ENCODE results near the gene ARHGAP15. TPM values are rescaled to one million over a fixed set of nuclear protein-coding genes. Genes with fewer than 3 reads are reported as not detected.

ARHGAP15 gene
- total and polyA plus RNA-seq, 2 experiments from 2014 or later = 0.26 TPM; not detected in 1

- TF ChIP-seq, protein P1, sequence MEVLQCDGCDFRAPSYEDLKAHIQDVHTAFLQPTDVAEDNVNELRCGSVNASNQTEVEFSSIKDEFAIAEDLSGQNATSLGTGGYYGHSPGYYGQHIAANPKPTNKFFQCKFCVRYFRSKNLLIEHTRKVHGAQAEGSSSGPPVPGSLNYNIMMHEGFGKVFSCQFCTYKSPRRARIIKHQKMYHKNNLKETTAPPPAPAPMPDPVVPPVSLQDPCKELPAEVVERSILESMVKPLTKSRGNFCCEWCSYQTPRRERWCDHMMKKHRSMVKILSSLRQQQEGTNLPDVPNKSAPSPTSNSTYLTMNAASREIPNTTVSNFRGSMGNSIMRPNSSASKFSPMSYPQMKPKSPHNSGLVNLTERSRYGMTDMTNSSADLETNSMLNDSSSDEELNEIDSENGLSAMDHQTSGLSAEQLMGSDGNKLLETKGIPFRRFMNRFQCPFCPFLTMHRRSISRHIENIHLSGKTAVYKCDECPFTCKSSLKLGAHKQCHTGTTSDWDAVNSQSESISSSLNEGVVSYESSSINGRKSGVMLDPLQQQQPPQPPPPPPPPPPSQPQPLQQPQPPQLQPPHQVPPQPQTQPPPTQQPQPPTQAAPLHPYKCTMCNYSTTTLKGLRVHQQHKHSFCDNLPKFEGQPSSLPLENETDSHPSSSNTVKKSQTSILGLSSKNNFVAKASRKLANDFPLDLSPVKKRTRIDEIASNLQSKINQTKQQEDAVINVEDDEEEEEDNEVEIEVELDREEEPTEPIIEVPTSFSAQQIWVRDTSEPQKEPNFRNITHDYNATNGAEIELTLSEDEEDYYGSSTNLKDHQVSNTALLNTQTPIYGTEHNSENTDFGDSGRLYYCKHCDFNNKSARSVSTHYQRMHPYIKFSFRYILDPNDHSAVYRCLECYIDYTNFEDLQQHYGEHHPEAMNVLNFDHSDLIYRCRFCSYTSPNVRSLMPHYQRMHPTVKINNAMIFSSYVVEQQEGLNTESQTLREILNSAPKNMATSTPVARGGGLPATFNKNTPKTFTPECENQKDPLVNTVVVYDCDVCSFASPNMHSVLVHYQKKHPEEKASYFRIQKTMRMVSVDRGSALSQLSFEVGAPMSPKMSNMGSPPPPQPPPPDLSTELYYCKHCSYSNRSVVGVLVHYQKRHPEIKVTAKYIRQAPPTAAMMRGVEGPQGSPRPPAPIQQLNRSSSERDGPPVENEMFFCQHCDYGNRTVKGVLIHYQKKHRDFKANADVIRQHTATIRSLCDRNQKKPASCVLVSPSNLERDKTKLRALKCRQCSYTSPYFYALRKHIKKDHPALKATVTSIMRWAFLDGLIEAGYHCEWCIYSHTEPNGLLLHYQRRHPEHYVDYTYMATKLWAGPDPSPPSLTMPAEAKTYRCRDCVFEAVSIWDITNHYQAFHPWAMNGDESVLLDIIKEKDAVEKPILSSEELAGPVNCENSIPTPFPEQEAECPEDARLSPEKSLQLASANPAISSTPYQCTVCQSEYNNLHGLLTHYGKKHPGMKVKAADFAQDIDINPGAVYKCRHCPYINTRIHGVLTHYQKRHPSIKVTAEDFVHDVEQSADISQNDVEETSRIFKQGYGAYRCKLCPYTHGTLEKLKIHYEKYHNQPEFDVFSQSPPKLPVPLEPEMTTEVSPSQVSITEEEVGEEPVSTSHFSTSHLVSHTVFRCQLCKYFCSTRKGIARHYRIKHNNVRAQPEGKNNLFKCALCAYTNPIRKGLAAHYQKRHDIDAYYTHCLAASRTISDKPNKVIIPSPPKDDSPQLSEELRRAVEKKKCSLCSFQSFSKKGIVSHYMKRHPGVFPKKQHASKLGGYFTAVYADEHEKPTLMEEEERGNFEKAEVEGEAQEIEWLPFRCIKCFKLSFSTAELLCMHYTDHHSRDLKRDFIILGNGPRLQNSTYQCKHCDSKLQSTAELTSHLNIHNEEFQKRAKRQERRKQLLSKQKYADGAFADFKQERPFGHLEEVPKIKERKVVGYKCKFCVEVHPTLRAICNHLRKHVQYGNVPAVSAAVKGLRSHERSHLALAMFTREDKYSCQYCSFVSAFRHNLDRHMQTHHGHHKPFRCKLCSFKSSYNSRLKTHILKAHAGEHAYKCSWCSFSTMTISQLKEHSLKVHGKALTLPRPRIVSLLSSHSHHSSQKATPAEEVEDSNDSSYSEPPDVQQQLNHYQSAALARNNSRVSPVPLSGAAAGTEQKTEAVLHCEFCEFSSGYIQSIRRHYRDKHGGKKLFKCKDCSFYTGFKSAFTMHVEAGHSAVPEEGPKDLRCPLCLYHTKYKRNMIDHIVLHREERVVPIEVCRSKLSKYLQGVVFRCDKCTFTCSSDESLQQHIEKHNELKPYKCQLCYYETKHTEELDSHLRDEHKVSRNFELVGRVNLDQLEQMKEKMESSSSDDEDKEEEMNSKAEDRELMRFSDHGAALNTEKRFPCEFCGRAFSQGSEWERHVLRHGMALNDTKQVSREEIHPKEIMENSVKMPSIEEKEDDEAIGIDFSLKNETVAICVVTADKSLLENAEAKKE (CRISPR knock-in tag; IDR thresholded peaks at IDR 0.05) = no peak
- TF ChIP-seq NANOG (IDR thresholded peaks at IDR 0.05; ENCODE audit: borderline replicate concordance) (no peak), REST (IDR thresholded peaks at IDR 0.05; ENCODE audit: unreplicated experiment) (no peak), ETS1 (IDR thresholded peaks at IDR 0.05) (no peak)
These were observed 351.5 kb downstream of the ARHGAP15 start (continued) for GRCh38 chr2:143480601-143481236.

Measured in GM23338 (cell line).